ENCODE data around the gene BCL11B. TPM values are rescaled to one million over a fixed set of nuclear protein-coding genes. Genes with fewer than 3 reads are reported as not detected.

BCL11B gene
- total and polyA plus RNA-seq, 2 donors (not counting 1 experiment from before 2014, with no cell fraction given) = under 0.01 TPM; not detected in 1

DNA sequence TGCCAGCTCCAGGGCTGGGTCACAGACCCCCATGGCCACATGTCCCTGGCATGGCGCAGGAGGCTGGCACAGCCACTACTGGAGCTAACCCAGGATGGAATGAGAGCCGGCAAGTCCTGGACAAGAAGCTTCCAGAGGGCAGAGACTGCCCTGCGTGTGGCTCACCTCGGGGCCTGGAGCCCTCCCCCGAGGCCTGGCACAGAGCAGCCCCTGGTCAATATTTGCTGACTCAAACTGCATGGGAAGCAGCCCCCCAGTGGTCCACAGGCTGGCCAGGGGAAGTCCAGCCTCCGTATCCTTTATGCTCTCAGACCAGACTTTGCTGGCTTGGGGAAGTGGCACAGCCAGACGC lies 71.4 kb downstream of the BCL11B start:
- Histone ChIP-seq H3K36me3 (ENCODE audit: control insufficient read depth, insufficient read depth, low read length) (no peaks in the 10 kb centered on the region), H2AFZ (ENCODE audit: low read length) (no peak overlapping the region), H3K27ac (ENCODE audit: insufficient read depth, low read length) (no peak overlapping the region), H3K9me3 (ENCODE audit: control insufficient read depth, insufficient read depth, low read depth, low read length) (no peaks in the 10 kb centered on the region), H3K4me3 (replicated peaks in 1 of 4; ENCODE audit: control extremely low read depth in 1 of 4, insufficient read depth in 1 of 4, low read depth in 3 of 4, low read length in 4 of 4) (no peak overlapping the region), H3K9ac (ENCODE audit: insufficient read depth, low read length) (no peak overlapping the region), H3K27me3 (ENCODE audit: control insufficient read depth, insufficient read depth, low read length) (no peaks in the 10 kb centered on the region), H3K4me1 (ENCODE audit: control insufficient read depth, extremely low read depth, insufficient read depth, low read length) (no peaks in the 10 kb centered on the region), H3K4me2 (ENCODE audit: extremely low read depth, insufficient read depth, low read length) (no peak overlapping the region), H4K20me1 (ENCODE audit: control insufficient read depth, extremely low read depth, insufficient read depth, low read length) (no peaks in the 10 kb centered on the region), H3K79me2 (ENCODE audit: control insufficient read depth, insufficient read depth, low read length) (no peaks in the 10 kb centered on the region)
- no peak for TF ChIP-seq EZH2 (IDR thresholded peaks at IDR 0.05; ENCODE audit: low read length, missing control alignments)
- TF ChIP-seq, protein P1, sequence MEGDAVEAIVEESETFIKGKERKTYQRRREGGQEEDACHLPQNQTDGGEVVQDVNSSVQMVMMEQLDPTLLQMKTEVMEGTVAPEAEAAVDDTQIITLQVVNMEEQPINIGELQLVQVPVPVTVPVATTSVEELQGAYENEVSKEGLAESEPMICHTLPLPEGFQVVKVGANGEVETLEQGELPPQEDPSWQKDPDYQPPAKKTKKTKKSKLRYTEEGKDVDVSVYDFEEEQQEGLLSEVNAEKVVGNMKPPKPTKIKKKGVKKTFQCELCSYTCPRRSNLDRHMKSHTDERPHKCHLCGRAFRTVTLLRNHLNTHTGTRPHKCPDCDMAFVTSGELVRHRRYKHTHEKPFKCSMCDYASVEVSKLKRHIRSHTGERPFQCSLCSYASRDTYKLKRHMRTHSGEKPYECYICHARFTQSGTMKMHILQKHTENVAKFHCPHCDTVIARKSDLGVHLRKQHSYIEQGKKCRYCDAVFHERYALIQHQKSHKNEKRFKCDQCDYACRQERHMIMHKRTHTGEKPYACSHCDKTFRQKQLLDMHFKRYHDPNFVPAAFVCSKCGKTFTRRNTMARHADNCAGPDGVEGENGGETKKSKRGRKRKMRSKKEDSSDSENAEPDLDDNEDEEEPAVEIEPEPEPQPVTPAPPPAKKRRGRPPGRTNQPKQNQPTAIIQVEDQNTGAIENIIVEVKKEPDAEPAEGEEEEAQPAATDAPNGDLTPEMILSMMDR (conservative IDR thresholded peaks at IDR 0.05 in 1 of 2, IDR thresholded peaks at IDR 0.05 in 1 of 2; ENCODE audit: low read depth in 1 of 2, low read length in 2 of 2) = no peak
- DNase-seq (ENCODE audit: low read depth in 2 of 2) = no peak

GRCh38 chr14:99199846-99200653 lies 71.9 kb downstream of the BCL11B start:
- Histone ChIP-seq H3K27ac (ENCODE audit: insufficient read depth, low read length) (no peak overlapping the region), H3K9me3 (ENCODE audit: control insufficient read depth, insufficient read depth, low read depth, low read length) (no peaks in the 10 kb centered on the region), H3K27me3 (ENCODE audit: control insufficient read depth, insufficient read depth, low read length) (no peaks in the 10 kb centered on the region), H3K79me2 (ENCODE audit: control insufficient read depth, insufficient read depth, low read length) (no peaks in the 10 kb centered on the region), H2AFZ (ENCODE audit: low read length) (no peak overlapping the region), H4K20me1 (ENCODE audit: control insufficient read depth, extremely low read depth, insufficient read depth, low read length) (no peaks in the 10 kb centered on the region), H3K9ac (ENCODE audit: insufficient read depth, low read length) (no peak overlapping the region), H3K4me1 (ENCODE audit: control insufficient read depth, extremely low read depth, insufficient read depth, low read length) (no peaks in the 10 kb centered on the region), H3K36me3 (ENCODE audit: control insufficient read depth, insufficient read depth, low read length) (no peaks in the 10 kb centered on the region), H3K4me2 (ENCODE audit: extremely low read depth, insufficient read depth, low read length) (no peak overlapping the region), H3K4me3 (replicated peaks in 1 of 4; ENCODE audit: control extremely low read depth in 1 of 4, insufficient read depth in 1 of 4, low read depth in 3 of 4, low read length in 4 of 4) (no peak overlapping the region)
- no peak for TF ChIP-seq EZH2 (IDR thresholded peaks at IDR 0.05; ENCODE audit: low read length, missing control alignments)
- TF ChIP-seq, protein P1 (conservative IDR thresholded peaks at IDR 0.05 in 1 of 2, IDR thresholded peaks at IDR 0.05 in 1 of 2; ENCODE audit: low read depth in 1 of 2, low read length in 2 of 2) = no peak
- no peak for DNase-seq (ENCODE audit: low read depth in 2 of 2)

- no peaks in the 10 kb centered on the region for H3K27me3 ChIP-seq (ENCODE audit: control insufficient read depth, insufficient read depth, low read length)
- no peaks in the 10 kb centered on the region for H3K4me1 ChIP-seq (ENCODE audit: control insufficient read depth, extremely low read depth, insufficient read depth, low read length)
- H4K20me1 ChIP-seq (ENCODE audit: control insufficient read depth, extremely low read depth, insufficient read depth, low read length) = no peaks in the 10 kb centered on the region
- no peak overlapping the region for H3K4me2 ChIP-seq (ENCODE audit: extremely low read depth, insufficient read depth, low read length)
- H3K9ac ChIP-seq (ENCODE audit: insufficient read depth, low read length) = no peak overlapping the region
- H3K79me2 ChIP-seq (ENCODE audit: control insufficient read depth, insufficient read depth, low read length) = no peaks in the 10 kb centered on the region
- DNase-seq (ENCODE audit: low read depth in 2 of 2) = no peak
- H3K9me3 ChIP-seq (ENCODE audit: control insufficient read depth, insufficient read depth, low read depth, low read length) = no peaks in the 10 kb centered on the region
- H3K36me3 ChIP-seq (ENCODE audit: control insufficient read depth, insufficient read depth, low read length) = no peaks in the 10 kb centered on the region
- TF ChIP-seq, protein P1 (conservative IDR thresholded peaks at IDR 0.05 in 1 of 2, IDR thresholded peaks at IDR 0.05 in 1 of 2; ENCODE audit: low read depth in 1 of 2, low read length in 2 of 2) = no peak
- TF ChIP-seq EZH2 (IDR thresholded peaks at IDR 0.05; ENCODE audit: low read length, missing control alignments) = no peak
- H2AFZ ChIP-seq (ENCODE audit: low read length) = no peak overlapping the region
- no peak overlapping the region for H3K27ac ChIP-seq (ENCODE audit: insufficient read depth, low read length)
- H3K4me3 ChIP-seq (replicated peaks in 1 of 4; ENCODE audit: control extremely low read depth in 1 of 4, insufficient read depth in 1 of 4, low read depth in 3 of 4, low read length in 4 of 4) = no peak overlapping the region
These were observed 73.1 kb downstream of the BCL11B start for GRCh38 chr14:99198746-99199502.
